Rectal smooth muscle tissue (tissue), 1 donor: ENCODE data around the gene P4HTM.

Source experiments
- H3K27ac ChIP-seq: one replicate; pipeline ENCODE4 v1.7.0; 2013; ENCODE audit warnings: low read depth, low read length, inconsistent platforms
- H3K27me3 ChIP-seq: one replicate; pipeline ENCODE4 v1.7.0; 2013; ENCODE audit warnings: low read length; ENCODE audit not compliant: control insufficient read depth, insufficient read depth
- H3K36me3 ChIP-seq: one replicate; pipeline ENCODE4 v1.7.0; 2013; ENCODE audit warnings: low read length; ENCODE audit not compliant: control insufficient read depth, insufficient read depth
- H3K4me1 ChIP-seq: one replicate; pipeline ENCODE4 v1.7.0; 2013; ENCODE audit warnings: low read length; ENCODE audit not compliant: control insufficient read depth, insufficient read depth
- H3K4me3 ChIP-seq: one replicate; pipeline ENCODE4 v1.7.0; 2013; ENCODE audit warnings: low read length
- H3K9ac ChIP-seq: one replicate; pipeline ENCODE4 v1.7.0; 2013; ENCODE audit warnings: low read length

P4HTM gene

GRCh38 chr3:49025005-49025792 lies 35.2 kb downstream of the P4HTM start:
- H3K27ac ChIP-seq = no peak overlapping the region
- peaks cover 30% of the 10 kb centered on the region for H3K36me3 ChIP-seq
- H3K9ac ChIP-seq = no peak overlapping the region
- H3K27me3 ChIP-seq = no peaks in the 10 kb centered on the region
- peaks cover 12% of the 10 kb centered on the region for H3K4me1 ChIP-seq
- no peak overlapping the region for H3K4me3 ChIP-seq

DNA sequence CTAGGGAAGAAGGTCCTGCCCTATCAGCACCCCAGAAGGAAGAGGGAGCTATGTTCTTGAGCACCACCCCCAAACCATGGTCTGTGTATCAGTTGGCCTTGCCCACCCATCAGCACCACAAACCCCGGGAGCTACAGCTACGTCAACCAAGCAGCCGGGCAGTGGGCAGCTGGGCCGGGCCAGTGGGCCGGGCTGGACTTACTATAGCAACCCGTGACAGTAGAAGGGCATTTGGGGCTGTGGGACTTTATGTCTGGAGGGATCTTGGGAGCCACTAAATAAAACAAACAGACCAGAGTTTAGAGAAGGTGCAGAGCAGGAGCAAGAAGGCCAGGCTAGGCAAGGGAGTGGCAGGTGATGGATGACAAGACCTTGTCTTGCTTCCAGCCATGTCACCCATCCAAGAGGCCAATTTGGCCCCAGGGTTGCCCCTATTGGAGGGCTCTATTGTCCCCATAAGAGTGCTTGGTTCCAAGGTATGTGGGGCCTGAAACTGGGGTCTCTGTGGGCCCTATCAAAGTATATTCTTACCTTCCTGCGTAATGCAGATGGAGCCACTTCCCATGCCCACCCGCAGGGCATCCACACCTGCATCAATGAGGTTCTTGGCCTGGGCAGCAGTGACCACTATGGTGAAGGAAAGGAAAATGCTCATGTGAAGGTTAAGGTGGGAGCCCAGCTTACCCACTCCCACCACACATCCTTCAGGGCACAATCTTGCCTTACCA lies 35.9 kb downstream of the P4HTM start:
- Histone ChIP-seq H3K27me3 (no peaks in the 10 kb centered on the region), H3K4me1 (peaks cover 7% of the 10 kb centered on the region), H3K4me3 (no peak overlapping the region), H3K27ac (no peak overlapping the region), H3K9ac (no peak overlapping the region), H3K36me3 (peaks cover 30% of the 10 kb centered on the region)

- H3K36me3 ChIP-seq = peaks cover 32% of the 10 kb centered on the region
- no peak overlapping the region for H3K27ac ChIP-seq
Observed at GRCh38 chr3:49026536-49026935, 36.5 kb downstream of the P4HTM start.

GRCh38 chr3:49027634-49028033 lies 37.6 kb downstream of the P4HTM start:
- Histone ChIP-seq H3K4me1 (peaks cover 7% of the 10 kb centered on the region), H3K27ac (no peak overlapping the region), H3K27me3 (no peaks in the 10 kb centered on the region), H3K36me3 (peaks cover 43% of the 10 kb centered on the region), H3K9ac (no peak overlapping the region), H3K4me3 (no peak overlapping the region)

More at GRCh38 chr3:49026536-49026935, 36.5 kb downstream of the P4HTM start:
- Histone ChIP-seq H3K27me3 (no peaks in the 10 kb centered on the region), H3K4me3 (no peak overlapping the region), H3K9ac (no peak overlapping the region), H3K4me1 (peaks cover 7% of the 10 kb centered on the region)

DNA sequence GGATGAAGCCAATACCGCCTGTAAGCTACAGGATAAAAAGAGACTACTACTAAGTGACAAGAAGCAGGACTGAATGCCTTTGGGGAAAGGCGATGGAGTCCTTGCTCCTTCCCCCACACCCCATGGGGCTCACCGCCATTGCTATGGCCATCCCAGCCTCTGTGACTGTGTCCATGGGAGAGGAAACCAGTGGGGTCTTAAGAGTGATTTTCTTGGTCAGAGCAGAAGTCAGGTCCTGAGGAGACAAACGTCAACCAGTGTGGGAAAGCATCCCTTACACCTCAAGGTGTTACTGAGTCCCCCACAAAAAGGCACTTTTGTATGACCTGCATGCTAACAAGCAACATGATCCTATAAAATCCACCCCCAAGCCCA lies 38.2 kb downstream of the P4HTM start:
- peak overlapping the region; percentile 92 for H3K27ac ChIP-seq
- peaks cover 7% of the 10 kb centered on the region for H3K4me1 ChIP-seq
- H3K27me3 ChIP-seq = no peaks in the 10 kb centered on the region
- H3K9ac ChIP-seq = peak overlapping the region; percentile 99
- peak overlapping the region; percentile 95 for H3K4me3 ChIP-seq
- H3K36me3 ChIP-seq = peaks cover 50% of the 10 kb centered on the region

DNA sequence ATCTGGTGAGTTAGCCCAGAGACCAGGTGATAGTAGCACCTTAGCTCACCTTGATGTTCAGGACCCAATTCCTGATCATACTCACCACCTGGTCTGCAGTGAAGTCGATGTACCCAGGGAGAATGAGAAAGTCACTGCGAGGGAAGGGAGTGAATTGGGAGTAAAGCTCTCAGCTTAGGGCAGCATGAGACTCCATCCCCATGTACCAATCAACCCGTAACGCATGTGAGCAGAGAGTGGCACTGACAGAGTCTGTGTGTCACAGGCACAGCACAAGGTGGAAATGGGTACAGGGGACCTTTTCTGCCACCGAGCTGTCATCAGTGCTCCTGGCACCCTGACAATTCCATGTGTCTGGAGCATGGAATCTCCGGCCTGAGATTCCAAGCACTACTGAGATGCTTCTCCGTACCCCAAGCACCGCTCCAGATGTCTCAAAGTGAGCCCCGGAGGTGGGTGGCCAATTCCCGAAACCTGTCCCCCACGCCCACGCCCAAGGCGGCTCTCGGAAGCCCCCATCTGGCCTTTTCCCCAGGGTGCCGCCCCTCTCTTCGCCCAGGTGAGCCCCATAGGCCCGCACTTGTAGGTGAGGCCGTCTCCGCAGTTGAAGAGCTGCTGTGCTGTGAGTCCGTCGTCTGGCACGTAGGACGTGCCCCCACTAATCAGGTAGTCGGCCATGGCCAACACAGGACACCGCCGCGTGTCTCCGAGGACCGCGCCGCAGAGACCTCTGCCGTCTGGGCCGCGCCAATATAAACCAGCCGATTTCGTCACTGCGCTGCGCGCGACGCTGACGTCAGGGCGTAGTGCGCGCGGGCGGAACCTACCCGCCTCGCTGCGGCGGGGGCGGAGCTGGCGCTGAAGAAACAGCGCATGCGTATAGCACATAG lies 38.9 kb downstream of the P4HTM start, which contains the start of gene IMPDH2:
TSS of gene IMPDH2 (minus strand) at position 726 of the 890 bp plus-strand sequence. CDS start at position 678, 48 bp downstream.
- peaks cover 49% of the 10 kb centered on the region for H3K36me3 ChIP-seq

DNA sequence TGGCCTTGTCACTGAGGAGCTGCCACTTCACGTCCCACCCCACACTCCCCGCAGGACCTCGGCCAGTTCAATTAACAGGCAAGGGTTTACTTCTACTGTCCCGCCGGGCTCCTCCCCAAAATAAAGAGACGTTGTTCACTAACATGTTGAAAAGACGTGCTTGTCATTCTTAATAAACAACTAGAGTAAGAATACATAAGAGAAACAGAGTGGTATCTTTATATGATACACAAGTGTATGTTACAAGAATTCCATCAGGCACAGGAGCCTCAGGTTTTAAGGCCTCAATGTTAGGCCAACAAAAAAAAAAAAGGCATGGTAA lies 39.5 kb downstream of the P4HTM start:
- H3K4me1 ChIP-seq = peaks cover 7% of the 10 kb centered on the region
- no peaks in the 10 kb centered on the region for H3K27me3 ChIP-seq
- H3K27ac ChIP-seq = peak overlapping the region; percentile 92
- no peak overlapping the region for H3K9ac ChIP-seq
- H3K4me3 ChIP-seq = peak overlapping the region; percentile 95
- peaks cover 48% of the 10 kb centered on the region for H3K36me3 ChIP-seq

More for the DNA sequence above, 38.9 kb downstream of the P4HTM start, which contains the start of gene IMPDH2:
- Histone ChIP-seq H3K4me3 (peak within 1 kb of the TSS; percentile 95), H3K27me3 (no peaks in the 10 kb centered on the region), H3K4me1 (peaks cover 7% of the 10 kb centered on the region), H3K9ac (peak within 1 kb of the TSS; percentile 99), H3K27ac (peak within 1 kb of the TSS; percentile 92)

DNA sequence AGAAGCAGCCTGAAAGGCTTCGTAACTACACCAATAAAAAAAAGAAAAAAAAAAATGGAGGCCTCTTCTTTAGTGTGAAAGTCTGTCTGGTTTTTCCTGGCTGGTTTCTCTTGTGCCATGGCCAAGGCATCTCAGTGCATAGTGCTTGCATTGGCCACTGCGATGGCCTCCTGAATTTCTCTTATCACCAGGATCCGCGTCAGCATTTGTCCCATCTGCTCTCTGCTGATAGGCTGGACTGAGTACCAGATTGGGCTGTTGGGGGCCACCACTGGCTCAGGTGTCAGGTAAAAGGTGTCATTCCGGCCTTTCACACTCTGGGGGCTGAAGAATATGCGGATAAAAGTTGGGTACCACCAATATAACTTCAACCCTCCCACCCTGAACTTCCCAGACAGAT lies 40.3 kb downstream of the P4HTM start:
- H3K36me3 ChIP-seq = peaks cover 47% of the 10 kb centered on the region
- H3K27me3 ChIP-seq = no peaks in the 10 kb centered on the region
- H3K4me1 ChIP-seq = peaks cover 7% of the 10 kb centered on the region
- H3K9ac ChIP-seq = no peak overlapping the region
- no peak overlapping the region for H3K4me3 ChIP-seq
- no peak overlapping the region for H3K27ac ChIP-seq

GRCh38 chr3:49032646-49033304 lies 42.7 kb downstream of the P4HTM start:
- H3K9ac ChIP-seq = no peak overlapping the region
- H3K27ac ChIP-seq = no peak overlapping the region
- peaks cover 7% of the 10 kb centered on the region for H3K4me1 ChIP-seq
- no peak overlapping the region for H3K4me3 ChIP-seq
- peaks cover 34% of the 10 kb centered on the region for H3K36me3 ChIP-seq
- H3K27me3 ChIP-seq = no peaks in the 10 kb centered on the region

- Histone ChIP-seq H3K36me3 (peaks cover 34% of the 10 kb centered on the region), H3K4me1 (no peaks in the 10 kb centered on the region), H3K4me3 (no peak overlapping the region), H3K27me3 (no peaks in the 10 kb centered on the region), H3K9ac (no peak overlapping the region), H3K27ac (no peak overlapping the region)
Observed at GRCh38 chr3:49034650-49035049, 44.6 kb downstream of the P4HTM start.

GRCh38 chr3:49035281-49035680 lies 45.2 kb downstream of the P4HTM start:
- Histone ChIP-seq H3K4me3 (no peak overlapping the region), H3K9ac (no peak overlapping the region), H3K27ac (no peak overlapping the region), H3K4me1 (no peaks in the 10 kb centered on the region), H3K36me3 (peaks cover 34% of the 10 kb centered on the region), H3K27me3 (no peaks in the 10 kb centered on the region)

GRCh38 chr3:49053543-49053942 lies 63.5 kb downstream of the P4HTM start:
- H3K9ac ChIP-seq = no peak overlapping the region
- no peaks in the 10 kb centered on the region for H3K4me1 ChIP-seq
- H3K4me3 ChIP-seq = no peak overlapping the region
- H3K27me3 ChIP-seq = no peaks in the 10 kb centered on the region
- peaks cover 24% of the 10 kb centered on the region for H3K36me3 ChIP-seq
- no peak overlapping the region for H3K27ac ChIP-seq
